Measurements from ENCODE around the gene ST6GALNAC5.
"Not testable (repeated sequence)": the region's sequence is repeated elsewhere in the genome, so short reads cannot be mapped to it uniquely, and the experiment has no call there.

The ST6GALNAC5 gene

GRCh38 chr1:76867342-76868130, at the start of gene ST6GALNAC5:
ST6GALNAC5 (plus strand) TSS chr1:76867480.
- peak; percentile 37 for DNase-seq (ENCODE audit: low spot score)
- in situ Hi-C loops (cut with MboI; ENCODE audit: low pct_unique_long_range_greater_than_20kb, low sequenced_read_pairs, unreplicated experiment): no loop called here
- TF ChIP-seq CTCF (IDR thresholded peaks at IDR 0.05; ENCODE audit: extremely low read depth, insufficient read depth, missing control alignments): no peak

GRCh38 chr1:76820028-76820427, 47.3 kb upstream of the ST6GALNAC5 start:
- no peak for DNase-seq (ENCODE audit: low spot score)
- in situ Hi-C loops (cut with MboI; ENCODE audit: low pct_unique_long_range_greater_than_20kb, low sequenced_read_pairs, unreplicated experiment): no loop called here
- TF ChIP-seq CTCF (IDR thresholded peaks at IDR 0.05; ENCODE audit: extremely low read depth, insufficient read depth, missing control alignments): no peak

- DNase-seq (ENCODE audit: low spot score); in situ Hi-C loops (cut with MboI; ENCODE audit: low pct_unique_long_range_greater_than_20kb, low sequenced_read_pairs, unreplicated experiment): not testable (repeated sequence)
Observed at GRCh38 chr1:76822961-76823360, 44.3 kb upstream of the ST6GALNAC5 start.

- DNase-seq (ENCODE audit: low spot score): no peak
- in situ Hi-C loops (cut with MboI; ENCODE audit: low pct_unique_long_range_greater_than_20kb, low sequenced_read_pairs, unreplicated experiment): no loop called here
- no peak for TF ChIP-seq CTCF (IDR thresholded peaks at IDR 0.05; ENCODE audit: extremely low read depth, insufficient read depth, missing control alignments)
Observed at GRCh38 chr1:76824106-76824505, 43.2 kb upstream of the ST6GALNAC5 start.

- in situ Hi-C loops (cut with MboI; ENCODE audit: low pct_unique_long_range_greater_than_20kb, low sequenced_read_pairs, unreplicated experiment): no loop called here
- no peak for TF ChIP-seq CTCF (IDR thresholded peaks at IDR 0.05; ENCODE audit: extremely low read depth, insufficient read depth, missing control alignments)
- no peak for DNase-seq (ENCODE audit: low spot score)
Observed at GRCh38 chr1:76826072-76826845, 41.0 kb upstream of the ST6GALNAC5 start.

- TF ChIP-seq CTCF (IDR thresholded peaks at IDR 0.05; ENCODE audit: extremely low read depth, insufficient read depth, missing control alignments): no peak
- DNase-seq (ENCODE audit: low spot score): no peak
- in situ Hi-C loops (cut with MboI; ENCODE audit: low pct_unique_long_range_greater_than_20kb, low sequenced_read_pairs, unreplicated experiment): no loop called here
Observed at GRCh38 chr1:76827066-76827465, 40.2 kb upstream of the ST6GALNAC5 start.

- in situ Hi-C loops (cut with MboI; ENCODE audit: low pct_unique_long_range_greater_than_20kb, low sequenced_read_pairs, unreplicated experiment): no loop called here
- peak; percentile 2 for DNase-seq (ENCODE audit: low spot score)
- no peak for TF ChIP-seq CTCF (IDR thresholded peaks at IDR 0.05; ENCODE audit: extremely low read depth, insufficient read depth, missing control alignments)
Observed at GRCh38 chr1:76830373-76830772, 36.9 kb upstream of the ST6GALNAC5 start.
